Neuronal stem cell (in vitro differentiated cells): ENCODE results near the gene SLC5A4.

Experiments
- DNase-seq: peaks from one replicate; pipeline ENCODE4 v3.0.0-alpha.2; 2013; ENCODE audit warnings: low spot score
- H2AFZ ChIP-seq: one replicate; pipeline ENCODE4 v1.6.1; 2013; ENCODE audit warnings: mild to moderate bottlenecking, low read length, inconsistent platforms
- H2AK5ac ChIP-seq: 2 replicates; pipeline ENCODE4 v1.6.1; 2013; ENCODE audit warnings: low read depth, mild to moderate bottlenecking, inconsistent platforms, low read length, moderate library complexity, mixed read lengths
- H2BK120ac ChIP-seq: 2 replicates; pipeline ENCODE4 v1.6.1; 2013; ENCODE audit warnings: low read depth, mild to moderate bottlenecking, inconsistent platforms, low read length, moderate library complexity, mixed read lengths
- H2BK12ac ChIP-seq: one replicate; pipeline ENCODE4 v1.6.1; 2013; ENCODE audit warnings: low read length, inconsistent platforms
- H2BK15ac ChIP-seq: 2 replicates; pipeline ENCODE4 v1.6.1; 2013; ENCODE audit warnings: mild to moderate bottlenecking, low read length, inconsistent platforms, mixed read lengths
- H2BK5ac ChIP-seq: one replicate; pipeline ENCODE4 v1.6.1; 2013; ENCODE audit warnings: inconsistent platforms, mild to moderate bottlenecking, low read length, moderate library complexity
- H3K14ac ChIP-seq: one replicate; pipeline ENCODE4 v1.6.1; 2013; ENCODE audit warnings: low read length, inconsistent platforms
- H3K18ac ChIP-seq: 2 replicates; pipeline ENCODE4 v1.6.1; 2013; ENCODE audit warnings: low read length, inconsistent platforms
- H3K23ac ChIP-seq: 2 replicates; pipeline ENCODE4 v1.6.1; 2013; ENCODE audit warnings: low read depth, mild to moderate bottlenecking, mixed read lengths, low read length, inconsistent platforms; ENCODE audit not compliant: poor library complexity
- H3K27ac ChIP-seq: replicated peaks from 3 replicates; pipeline ENCODE4 v1.5.1; 2013; ENCODE audit warnings: low read length, inconsistent platforms
- H3K27me3 ChIP-seq, 3 experiments: 2 replicates each; pipeline ENCODE4 v1.6.1; 2013; ENCODE audit warnings: low read length in 3 of 3, mild to moderate bottlenecking in 2 of 3, inconsistent platforms in 1 of 3, low read depth in 1 of 3, mixed read lengths in 1 of 3, moderate library complexity in 1 of 3; ENCODE audit not compliant: control insufficient read depth in 3 of 3, insufficient read depth in 3 of 3
- H3K36me3 ChIP-seq, 2 donors: replicated peaks in 1 of 2; 2 replicates each; pipeline ENCODE4 v1.6.1; 2013; ENCODE audit warnings: low read length in 2 of 2; ENCODE audit not compliant: control insufficient read depth in 2 of 2, insufficient read depth in 2 of 2
- H3K4ac ChIP-seq: 2 replicates; pipeline ENCODE4 v1.6.1; 2013; ENCODE audit warnings: inconsistent platforms, mild to moderate bottlenecking, low read length, moderate library complexity
- H3K4me1 ChIP-seq, 2 donors: 1 replicate in 1 of 2; 2 replicates in 1 of 2; pipeline ENCODE4 v1.6.1; 2013; ENCODE audit warnings: low read length in 2 of 2, low read depth in 1 of 2; ENCODE audit not compliant: control insufficient read depth in 2 of 2, insufficient read depth in 1 of 2
- H3K4me2 ChIP-seq: one replicate; pipeline ENCODE4 v1.6.1; 2013; ENCODE audit warnings: mild to moderate bottlenecking, low read length, inconsistent platforms; ENCODE audit not compliant: insufficient read depth, poor library complexity, severe bottlenecking
- H3K4me3 ChIP-seq, 2 donors: 2 replicates each; pipeline ENCODE4 v1.5.1; 2013; ENCODE audit warnings: low read length in 2 of 2, mild to moderate bottlenecking in 2 of 2, inconsistent platforms in 1 of 2, moderate library complexity in 1 of 2
- H3K79me1 ChIP-seq: one replicate; pipeline ENCODE4 v1.6.1; 2013; ENCODE audit warnings: low read depth, mild to moderate bottlenecking, inconsistent platforms, low read length, moderate library complexity
- H3K9ac ChIP-seq: one replicate; pipeline ENCODE4 v1.6.1; 2013; ENCODE audit warnings: mild to moderate bottlenecking, low read depth, low read length, inconsistent platforms; ENCODE audit not compliant: poor library complexity
- H3K9me3 ChIP-seq, 2 donors: replicated peaks in 1 of 2; 2 replicates each; pipeline versions ENCODE3 to v1.6.1; 2013; ENCODE audit warnings: low read length in 2 of 2, mild to moderate bottlenecking in 2 of 2, inconsistent platforms in 1 of 2, low read depth in 1 of 2, mixed read lengths in 1 of 2, moderate library complexity in 1 of 2; ENCODE audit not compliant: control insufficient read depth in 2 of 2, insufficient read depth in 1 of 2
- H4K8ac ChIP-seq: one replicate; pipeline ENCODE4 v1.6.1; 2013; ENCODE audit warnings: low read depth, mild to moderate bottlenecking, inconsistent platforms, low read length, moderate library complexity
- H4K91ac ChIP-seq: one replicate; pipeline ENCODE4 v1.6.1; 2013; ENCODE audit warnings: low read length, low read depth, mild to moderate bottlenecking, inconsistent platforms; ENCODE audit not compliant: poor library complexity
- WGBS, 2 donors: extraction: QIAGEN DNeasy Blood & Tissue Kit; methylation state at CpG; one replicate each; pipeline ENCODE4 v1.1.7; 2013; ENCODE audit warnings: missing lambda C conversion rate in 2 of 2, mixed read lengths in 1 of 2; ENCODE audit not compliant: insufficient read length in 2 of 2, insufficient replicate concordance in 1 of 2; ENCODE audit errors: extremely low coverage in 2 of 2; 5-methylcytosine and 5-hydroxymethylcytosine counted together

Gene SLC5A4

GRCh38 chr22:32177221-32177765 lies 77.9 kb downstream of the SLC5A4 start:
- Histone ChIP-seq H3K4me1 (peaks cover 9% of the 10 kb centered on the region in 2 donors), H4K91ac (no peak overlapping the region), H2BK12ac (no peak overlapping the region), H2BK120ac (no peak overlapping the region), H3K4ac (no peak overlapping the region), H3K9me3 (no peaks in the 10 kb centered on the region), H3K79me1 (no peaks in the 10 kb centered on the region), H4K8ac (no peak overlapping the region), H3K9ac (no peak overlapping the region), H3K36me3 (no peaks in the 10 kb centered on the region), H3K14ac (no peak overlapping the region), H3K4me2 (no peak overlapping the region), H3K27me3 (peaks cover 0 to 50% (median 2%) of the 10 kb centered on the region in 3 experiments), H2BK5ac (no peak overlapping the region), H3K27ac (no peak overlapping the region), H3K4me3 (no peak overlapping the region), H2BK15ac (no peak overlapping the region), H2AK5ac (no peak overlapping the region), H3K23ac (no peak overlapping the region), H2AFZ (no peak overlapping the region), H3K18ac (no peak overlapping the region)
- no peak for DNase-seq
- WGBS, 2 donors, result no CpG with 5 or more reads among the region's 8 CpGs

GRCh38 chr22:32175683-32176644 lies 79.2 kb downstream of the SLC5A4 start:
- H3K18ac ChIP-seq, result peak overlapping the region; percentile 78
- peak overlapping the region; percentile 13 to 69 for H3K4me3 ChIP-seq
- H3K4me2 ChIP-seq, result peak overlapping the region; percentile 79
- peak; percentile 44 for DNase-seq
- no peak overlapping the region for H4K91ac ChIP-seq
- no peak overlapping the region for H3K14ac ChIP-seq
- H3K27ac ChIP-seq, result no peak overlapping the region
- H3K36me3 ChIP-seq, result no peaks in the 10 kb centered on the region
- peaks cover 7 to 9% of the 10 kb centered on the region in 2 donors for H3K4me1 ChIP-seq
- H2BK5ac ChIP-seq, result no peak overlapping the region
- no peak overlapping the region for H2AK5ac ChIP-seq
- H2AFZ ChIP-seq, result peak overlapping the region; percentile 92
- no peak overlapping the region for H3K4ac ChIP-seq
- H3K27me3 ChIP-seq, result peaks cover 0 to 50% (median 2%) of the 10 kb centered on the region in 3 experiments
- WGBS, 2 donors, result no CpG with 5 or more reads among the region's 73 CpGs
- peak overlapping the region; percentile 45 for H3K23ac ChIP-seq
- peak overlapping the region; percentile 25 for H2BK15ac ChIP-seq
- peak overlapping the region; percentile 79 for H3K9ac ChIP-seq
- peak overlapping the region; percentile 14 for H2BK120ac ChIP-seq
- H3K79me1 ChIP-seq, result no peaks in the 10 kb centered on the region
- no peak overlapping the region for H2BK12ac ChIP-seq
- H3K9me3 ChIP-seq, result no peaks in the 10 kb centered on the region
- peak overlapping the region; percentile 45 for H4K8ac ChIP-seq

GRCh38 chr22:32175115-32175514 lies 80.0 kb downstream of the SLC5A4 start:
- no peak overlapping the region for H4K91ac ChIP-seq
- H4K8ac ChIP-seq, result no peak overlapping the region
- no peaks in the 10 kb centered on the region for H3K9me3 ChIP-seq
- no peaks in the 10 kb centered on the region for H3K36me3 ChIP-seq
- H2AK5ac ChIP-seq, result no peak overlapping the region
- no peak overlapping the region for H3K9ac ChIP-seq
- H2BK12ac ChIP-seq, result no peak overlapping the region
- H2BK15ac ChIP-seq, result no peak overlapping the region
- no peak overlapping the region for H2BK5ac ChIP-seq
- H3K4me1 ChIP-seq, result peaks cover 7 to 9% of the 10 kb centered on the region in 2 donors
- H3K27ac ChIP-seq, result no peak overlapping the region
- no CpG with 5 or more reads among the region's 11 CpGs for WGBS, 2 donors
- H2BK120ac ChIP-seq, result no peak overlapping the region
- no peak overlapping the region for H3K4me2 ChIP-seq
- DNase-seq, result no peak
- no peak overlapping the region for H3K14ac ChIP-seq
- no peak overlapping the region for H3K18ac ChIP-seq
- peaks cover 0 to 50% (median 2%) of the 10 kb centered on the region in 3 experiments for H3K27me3 ChIP-seq
- H3K4ac ChIP-seq, result no peak overlapping the region
- H2AFZ ChIP-seq, result peak overlapping the region; percentile 92
- no peak overlapping the region for H3K4me3 ChIP-seq
- no peak overlapping the region for H3K23ac ChIP-seq
- no peaks in the 10 kb centered on the region for H3K79me1 ChIP-seq
